Measurements from ENCODE around the gene BACH1. TPM values are rescaled to one million over a fixed set of nuclear protein-coding genes. Genes with fewer than 3 reads are reported as not detected.
A peak's percentile ranks its signal among the peaks of the same experiment; 100 is the strongest.

BACH1 gene
- total and polyA plus RNA-seq, 10 of the 15 experiments (the other 5 are each of a cell fraction or from before 2014, with no cell fraction given) = 3.2 to 25.7 (median 10.5) TPM

GRCh38 chr21:29321217-29321616 lies 22.5 kb downstream of the BACH1 start:
- BruUV-seq (replicated peaks) = TSS peak; percentile 7
- peak; percentile 44 for FAIRE-seq
- TF ChIP-seq POU2F2 (IDR thresholded peaks at IDR 0.05; ENCODE audit: borderline replicate concordance, low read depth, low read length) (no peak), ZBTB33 (IDR thresholded peaks at IDR 0.05) (peak; percentile 92)

DNA sequence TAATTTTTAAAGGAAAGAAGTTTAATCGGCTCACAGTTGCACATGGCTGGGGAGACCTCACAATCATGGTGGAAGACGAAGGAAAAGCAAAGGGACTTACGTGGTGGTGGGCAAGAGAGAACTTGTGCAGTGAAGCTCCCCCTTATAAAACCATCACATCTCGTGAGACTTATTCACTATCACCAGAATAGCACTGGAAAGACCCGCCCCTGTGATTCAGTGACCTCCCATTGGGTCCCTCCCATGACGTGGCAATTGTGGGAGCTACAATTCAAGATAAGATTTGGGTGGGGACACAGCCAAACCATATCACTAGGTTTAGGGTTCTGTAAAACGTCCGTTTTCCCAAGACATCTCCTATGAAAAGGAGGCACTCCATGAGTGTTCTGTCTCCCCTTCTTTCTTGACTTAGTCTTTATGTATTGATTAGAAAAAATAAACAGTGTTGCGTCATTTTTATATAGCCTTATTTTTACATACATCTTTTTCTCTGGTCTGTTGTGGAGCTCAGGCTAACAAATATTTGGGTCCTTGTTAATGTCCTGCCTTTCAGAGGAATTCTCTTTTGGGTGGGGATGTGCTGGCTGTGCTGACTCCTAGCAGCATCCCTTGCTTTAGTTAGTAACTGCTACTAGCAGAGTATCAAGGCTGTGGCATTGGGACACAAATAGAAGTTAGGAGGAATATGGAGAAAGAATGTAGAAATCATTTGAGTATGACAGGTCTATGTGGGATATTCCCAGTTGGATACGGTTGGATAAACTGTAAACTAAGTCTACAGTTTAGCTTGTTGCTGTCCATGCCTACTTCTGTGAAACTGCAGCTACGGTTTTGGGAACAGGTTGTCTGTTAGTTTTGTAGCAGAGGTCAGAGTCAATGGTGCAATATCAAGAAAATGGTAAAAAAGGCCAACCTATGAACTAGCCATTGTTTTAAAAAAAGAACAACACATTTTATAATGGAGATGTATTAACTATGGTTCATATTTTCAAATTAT lies 23.5 kb downstream of the BACH1 start:
- H3K79me2 ChIP-seq (ENCODE audit: control insufficient read depth, insufficient read depth, low read length) = peaks cover 49% of the 10 kb centered on the region
- ChIA-PET POLR2A (no interaction called here), CTCF (interaction anchor here (1.5 kb wide), 1 partner anchor 8 kb away, joined by 4 read pairs; no protein-coding TSS in a partner anchor), SMC1A (ENCODE audit: uncharacterized antibody, unreplicated experiment) (no interaction called here), RAD21 (ENCODE audit: unreplicated experiment) (no interaction called here)
- H3K27me3 ChIP-seq (replicated peaks in 1 of 2; ENCODE audit: control insufficient read depth in 2 of 2, insufficient read depth in 2 of 2, low read length in 1 of 2) = no peaks in the 10 kb centered on the region
- H4K20me1 ChIP-seq (ENCODE audit: control insufficient read depth, insufficient read depth) = no peaks in the 10 kb centered on the region; the same call in 1 of the 2 replicates
- no peak overlapping the region for H3K27ac ChIP-seq (ENCODE audit: control insufficient read depth, insufficient read depth)
- BruUV-seq (replicated peaks) = no TSS peak
- TF ChIP-seq, protein P1, sequence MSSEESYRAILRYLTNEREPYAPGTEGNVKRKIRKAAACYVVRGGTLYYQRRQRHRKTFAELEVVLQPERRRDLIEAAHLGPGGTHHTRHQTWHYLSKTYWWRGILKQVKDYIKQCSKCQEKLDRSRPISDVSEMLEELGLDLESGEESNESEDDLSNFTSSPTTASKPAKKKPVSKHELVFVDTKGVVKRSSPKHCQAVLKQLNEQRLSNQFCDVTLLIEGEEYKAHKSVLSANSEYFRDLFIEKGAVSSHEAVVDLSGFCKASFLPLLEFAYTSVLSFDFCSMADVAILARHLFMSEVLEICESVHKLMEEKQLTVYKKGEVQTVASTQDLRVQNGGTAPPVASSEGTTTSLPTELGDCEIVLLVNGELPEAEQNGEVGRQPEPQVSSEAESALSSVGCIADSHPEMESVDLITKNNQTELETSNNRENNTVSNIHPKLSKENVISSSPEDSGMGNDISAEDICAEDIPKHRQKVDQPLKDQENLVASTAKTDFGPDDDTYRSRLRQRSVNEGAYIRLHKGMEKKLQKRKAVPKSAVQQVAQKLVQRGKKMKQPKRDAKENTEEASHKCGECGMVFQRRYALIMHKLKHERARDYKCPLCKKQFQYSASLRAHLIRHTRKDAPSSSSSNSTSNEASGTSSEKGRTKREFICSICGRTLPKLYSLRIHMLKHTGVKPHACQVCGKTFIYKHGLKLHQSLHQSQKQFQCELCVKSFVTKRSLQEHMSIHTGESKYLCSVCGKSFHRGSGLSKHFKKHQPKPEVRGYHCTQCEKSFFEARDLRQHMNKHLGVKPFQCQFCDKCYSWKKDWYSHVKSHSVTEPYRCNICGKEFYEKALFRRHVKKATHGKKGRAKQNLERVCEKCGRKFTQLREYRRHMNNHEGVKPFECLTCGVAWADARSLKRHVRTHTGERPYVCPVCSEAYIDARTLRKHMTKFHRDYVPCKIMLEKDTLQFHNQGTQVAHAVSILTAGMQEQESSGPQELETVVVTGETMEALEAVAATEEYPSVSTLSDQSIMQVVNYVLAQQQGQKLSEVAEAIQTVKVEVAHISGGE (CRISPR knock-in tag; IDR thresholded peaks at IDR 0.05) = no peak
- TF ChIP-seq POLR2AphosphoS2 (IDR thresholded peaks at IDR 0.05; ENCODE audit: low read depth, low read length) (no peak), NFIC (IDR thresholded peaks at IDR 0.05; ENCODE audit: low read depth, low read length) (no peak), ZNF207 (IDR thresholded peaks at IDR 0.05; ENCODE audit: borderline replicate concordance) (no peak), IRF4 (IDR thresholded peaks at IDR 0.05; ENCODE audit: low read depth, low read length) (no peak)
- no peaks in the 10 kb centered on the region for H3K4me1 ChIP-seq (ENCODE audit: control insufficient read depth, insufficient read depth, low read length)
- in situ Hi-C loops (cut with MboI) (no loop called here), intact Hi-C loops (cut with micrococcal nuclease; ENCODE audit: unreplicated experiment) (no loop called here)
- peaks cover 4 to 15% of the 10 kb centered on the region in 2 experiments for H3K36me3 ChIP-seq (ENCODE audit: control insufficient read depth in 2 of 2, insufficient read depth in 2 of 2, low read length in 1 of 2)
- FAIRE-seq (no peak), DNase-seq (ENCODE audit: low read depth, low spot score) (no peak), ATAC-seq (no peak)
- no peak overlapping the region for H3K9ac ChIP-seq (ENCODE audit: control insufficient read depth, insufficient read depth, low read length)
- peaks cover 1% of the 10 kb centered on the region; the same call in 1 of the 3 replicates for H3K9me3 ChIP-seq (replicated peaks; ENCODE audit: control insufficient read depth, insufficient read depth, low read length)
- no peak overlapping the region for H2AFZ ChIP-seq (ENCODE audit: control insufficient read depth, low read depth, low read length)
- whole genome bisulfite sequencing (ENCODE audit: insufficient coverage, insufficient replicate concordance, low lambda C conversion rate, missing lambda C conversion rate) = 75% methylated on average over 11 of the region's 11 CpGs
- no peak overlapping the region for H3K4me2 ChIP-seq (ENCODE audit: control insufficient read depth, insufficient read depth)
- H3K4me3 ChIP-seq = no peak overlapping the region

More at GRCh38 chr21:29321217-29321616, 22.5 kb downstream of the BACH1 start:
- Histone ChIP-seq H3K27me3 (replicated peaks in 1 of 2; ENCODE audit: control insufficient read depth in 2 of 2, insufficient read depth in 2 of 2, low read length in 1 of 2) (no peaks in the 10 kb centered on the region), H3K4me2 (ENCODE audit: control insufficient read depth, insufficient read depth) (no peak overlapping the region), H3K79me2 (ENCODE audit: control insufficient read depth, insufficient read depth, low read length) (peaks cover 59% of the 10 kb centered on the region), H3K4me1 (ENCODE audit: control insufficient read depth, insufficient read depth, low read length) (no peaks in the 10 kb centered on the region), H3K36me3 (ENCODE audit: control insufficient read depth in 2 of 2, insufficient read depth in 2 of 2, low read length in 1 of 2) (peaks cover 2 to 6% of the 10 kb centered on the region in 2 experiments), H3K9ac (ENCODE audit: control insufficient read depth, insufficient read depth, low read length) (no peak overlapping the region), H4K20me1 (ENCODE audit: control insufficient read depth, insufficient read depth) (no peaks in the 10 kb centered on the region), H3K9me3 (replicated peaks; ENCODE audit: control insufficient read depth, insufficient read depth, low read length) (peaks cover 1% of the 10 kb centered on the region; the same call in 1 of the 3 replicates), H3K27ac (ENCODE audit: control insufficient read depth, insufficient read depth) (no peak overlapping the region), H3K4me3 (no peak overlapping the region), H2AFZ (ENCODE audit: control insufficient read depth, low read depth, low read length) (no peak overlapping the region)
- ChIA-PET CTCF (no interaction called here), POLR2A (no interaction called here), SMC1A (ENCODE audit: uncharacterized antibody, unreplicated experiment) (no interaction called here), RAD21 (ENCODE audit: unreplicated experiment) (no interaction called here)
- no peak for ATAC-seq
- 98% methylated on average over 11 of the region's 11 CpGs for WGBS (ENCODE audit: insufficient coverage, insufficient replicate concordance, low lambda C conversion rate, missing lambda C conversion rate)
- DNase-seq (ENCODE audit: low read depth, low spot score) = no peak
- intact Hi-C loops (cut with micrococcal nuclease; ENCODE audit: unreplicated experiment) (no loop called here), in situ Hi-C loops (cut with MboI) (no loop called here)

Data from GM12878 (cell line).